HEK293 (cell line): ENCODE data around the gene GAK.

Experiments used
- GLI4 ChIP-seq: fragments of 450-650 bp; formaldehyde crosslinking; IDR thresholded peaks from 2 replicates; pipeline ENCODE4 v1.5.1; 2016; ENCODE audit warnings: missing biosample characterization, missing genetic modification characterization
- YY2 ChIP-seq: fragments of 450-650 bp; formaldehyde crosslinking; IDR thresholded peaks from 2 replicates; pipeline ENCODE4 v1.5.1; 2016; ENCODE audit warnings: missing biosample characterization, missing genetic modification characterization
- ZNF140 ChIP-seq: fragments of 450-650 bp; formaldehyde crosslinking; IDR thresholded peaks from 2 replicates; pipeline ENCODE4 v1.5.1; 2016; ENCODE audit warnings: missing biosample characterization, missing genetic modification characterization
- ZNF266 ChIP-seq: fragments of 450-650 bp; formaldehyde crosslinking; IDR thresholded peaks from 2 replicates; pipeline ENCODE4 v1.5.1; 2016; ENCODE audit warnings: missing biosample characterization, missing genetic modification characterization, low read depth
- ZNF37A ChIP-seq: fragments of 450-650 bp; IDR thresholded peaks from 2 replicates; pipeline ENCODE4 v1.5.1; 2018; ENCODE audit warnings: missing biosample characterization, missing genetic modification characterization
- ZNF621 ChIP-seq: fragments of 450-650 bp; formaldehyde crosslinking; IDR thresholded peaks from 2 replicates; pipeline ENCODE4 v1.5.1; 2017; ENCODE audit warnings: missing biosample characterization, missing genetic modification characterization
- ZNF660 ChIP-seq: fragments of 450-650 bp; IDR thresholded peaks from 2 replicates; pipeline ENCODE4 v1.5.1; 2018; ENCODE audit warnings: missing biosample characterization, mild to moderate bottlenecking, missing genetic modification characterization
- ZNF830 ChIP-seq: fragments of 450-650 bp; IDR thresholded peaks from 2 replicates; pipeline ENCODE4 v1.5.0; 2018; ENCODE audit warnings: missing biosample characterization, missing genetic modification characterization, low read depth, mild to moderate bottlenecking, moderate library complexity
- TF ChIP-seq, protein P1 (sequence below): fragments of 450-650 bp; formaldehyde crosslinking; IDR thresholded peaks from 2 replicates; pipeline ENCODE4 v1.5.1; 2016; ENCODE audit warnings: missing biosample characterization, missing genetic modification characterization

DNA sequence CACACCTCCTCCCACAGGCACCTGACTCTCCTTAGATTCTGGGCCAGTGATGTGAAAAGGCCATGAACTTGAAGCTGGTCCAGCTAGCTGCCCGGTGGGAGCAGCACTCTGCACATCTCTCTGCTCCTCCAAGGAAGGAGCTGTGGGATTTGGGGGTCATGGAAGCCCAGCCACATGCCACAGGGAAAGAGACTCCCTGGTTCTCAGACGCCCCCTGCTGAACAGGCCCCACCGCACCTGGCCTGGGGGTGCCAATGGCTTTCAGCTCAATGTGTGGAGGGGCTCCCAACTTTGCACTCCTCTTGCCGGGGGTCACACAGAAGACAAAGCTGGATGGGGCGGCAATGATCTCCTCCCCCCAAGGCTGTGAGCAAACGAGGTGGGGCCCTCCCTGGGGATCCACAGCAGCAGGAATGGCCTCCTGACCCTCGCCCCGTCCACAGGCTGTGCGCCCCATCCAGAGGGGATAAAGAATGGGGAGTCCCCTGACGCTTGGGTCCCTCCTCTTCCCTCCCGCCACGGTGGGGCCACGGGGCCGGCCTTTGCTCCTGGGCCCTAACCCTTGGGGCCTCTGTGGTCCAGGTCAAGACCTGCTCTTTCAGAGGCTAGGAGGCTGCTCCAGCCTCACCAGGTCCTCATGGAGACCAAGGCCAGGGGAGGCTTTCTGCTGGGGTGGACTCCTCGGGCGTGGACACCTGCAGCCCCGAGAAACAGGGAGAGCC is 51.3 kb downstream of the GAK start:
- TF ChIP-seq YY2 (tag by site-specific recombination) (no peak), ZNF830 (tag by site-specific recombination) (no peak), ZNF621 (no peak), ZNF266 (no peak), ZNF140 (no peak), GLI4 (tag by site-specific recombination) (no peak), ZNF37A (tag by site-specific recombination) (no peak), ZNF660 (tag by site-specific recombination) (no peak)
- TF ChIP-seq, protein P1, sequence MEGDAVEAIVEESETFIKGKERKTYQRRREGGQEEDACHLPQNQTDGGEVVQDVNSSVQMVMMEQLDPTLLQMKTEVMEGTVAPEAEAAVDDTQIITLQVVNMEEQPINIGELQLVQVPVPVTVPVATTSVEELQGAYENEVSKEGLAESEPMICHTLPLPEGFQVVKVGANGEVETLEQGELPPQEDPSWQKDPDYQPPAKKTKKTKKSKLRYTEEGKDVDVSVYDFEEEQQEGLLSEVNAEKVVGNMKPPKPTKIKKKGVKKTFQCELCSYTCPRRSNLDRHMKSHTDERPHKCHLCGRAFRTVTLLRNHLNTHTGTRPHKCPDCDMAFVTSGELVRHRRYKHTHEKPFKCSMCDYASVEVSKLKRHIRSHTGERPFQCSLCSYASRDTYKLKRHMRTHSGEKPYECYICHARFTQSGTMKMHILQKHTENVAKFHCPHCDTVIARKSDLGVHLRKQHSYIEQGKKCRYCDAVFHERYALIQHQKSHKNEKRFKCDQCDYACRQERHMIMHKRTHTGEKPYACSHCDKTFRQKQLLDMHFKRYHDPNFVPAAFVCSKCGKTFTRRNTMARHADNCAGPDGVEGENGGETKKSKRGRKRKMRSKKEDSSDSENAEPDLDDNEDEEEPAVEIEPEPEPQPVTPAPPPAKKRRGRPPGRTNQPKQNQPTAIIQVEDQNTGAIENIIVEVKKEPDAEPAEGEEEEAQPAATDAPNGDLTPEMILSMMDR: no peak
